Kasumi-1 (cell line): ENCODE data around the gene HEG1.

Experiments used
- DNase-seq, 2 experiments: peaks; one replicate each; lab custom pipeline; 2025; lab: John Stamatoyannopoulos, UW

HEG1 gene

DNA sequence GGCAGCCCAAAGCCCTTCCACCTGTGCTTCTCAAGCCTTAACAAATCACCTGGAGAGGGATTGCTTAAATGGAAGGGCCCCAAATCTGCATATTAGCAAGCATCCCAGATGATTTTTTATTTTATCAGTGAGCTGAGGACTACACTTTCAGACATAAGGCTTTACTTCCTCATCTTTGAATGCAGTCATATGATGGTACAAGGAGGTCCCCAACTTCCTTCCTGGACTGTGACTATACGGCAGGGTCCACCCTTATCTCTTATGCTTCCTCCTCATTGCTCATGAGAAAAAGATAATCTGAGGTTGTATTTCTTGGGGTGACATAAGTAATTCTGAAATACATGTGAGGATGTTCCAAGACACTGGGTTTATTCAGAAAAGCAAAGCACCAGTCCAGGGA, 13.7 kb upstream of the HEG1 start:
- peak; percentile 51 to 65 for DNase-seq

DNA sequence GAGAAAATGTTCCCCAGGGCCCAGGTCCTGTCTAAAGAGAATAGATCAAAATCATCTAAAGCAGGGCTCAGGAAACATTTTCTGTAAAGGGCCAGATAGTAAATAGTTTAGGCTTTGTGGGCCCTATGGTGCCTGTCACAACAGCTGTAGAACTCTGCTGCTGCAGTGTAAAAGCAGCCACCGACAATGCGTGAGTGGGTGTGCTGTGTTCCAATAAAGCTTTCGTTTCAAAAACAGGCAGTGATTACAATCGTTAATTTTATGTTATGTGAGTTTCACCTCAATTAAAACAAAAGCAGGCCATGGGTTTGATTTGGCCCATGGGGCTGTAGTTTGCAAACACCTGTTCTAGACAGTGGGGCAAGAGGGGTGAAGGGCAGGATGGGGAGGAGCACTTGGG, 12.5 kb upstream of the HEG1 start:
- DNase-seq, result no peak

DNA sequence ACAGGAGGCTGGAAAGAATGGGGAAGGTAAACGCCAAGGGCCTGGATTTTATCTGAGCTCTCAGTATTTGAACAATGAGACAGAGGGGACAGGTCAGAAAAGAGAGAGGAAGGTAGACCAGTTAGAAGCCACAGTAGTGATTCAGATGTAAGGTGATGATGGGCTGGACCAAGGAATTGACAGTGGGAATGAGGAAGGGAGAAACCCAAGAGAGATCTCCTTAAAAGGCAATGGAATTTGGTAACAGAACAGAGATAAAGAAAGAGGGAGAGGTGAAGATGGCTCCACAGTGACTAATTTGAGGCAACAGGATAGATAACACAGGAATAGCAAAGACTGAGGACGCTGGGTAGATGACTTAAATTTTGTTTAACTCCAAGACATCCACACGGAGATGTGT, 11.4 kb upstream of the HEG1 start:
- DNase-seq, result no peak

DNA sequence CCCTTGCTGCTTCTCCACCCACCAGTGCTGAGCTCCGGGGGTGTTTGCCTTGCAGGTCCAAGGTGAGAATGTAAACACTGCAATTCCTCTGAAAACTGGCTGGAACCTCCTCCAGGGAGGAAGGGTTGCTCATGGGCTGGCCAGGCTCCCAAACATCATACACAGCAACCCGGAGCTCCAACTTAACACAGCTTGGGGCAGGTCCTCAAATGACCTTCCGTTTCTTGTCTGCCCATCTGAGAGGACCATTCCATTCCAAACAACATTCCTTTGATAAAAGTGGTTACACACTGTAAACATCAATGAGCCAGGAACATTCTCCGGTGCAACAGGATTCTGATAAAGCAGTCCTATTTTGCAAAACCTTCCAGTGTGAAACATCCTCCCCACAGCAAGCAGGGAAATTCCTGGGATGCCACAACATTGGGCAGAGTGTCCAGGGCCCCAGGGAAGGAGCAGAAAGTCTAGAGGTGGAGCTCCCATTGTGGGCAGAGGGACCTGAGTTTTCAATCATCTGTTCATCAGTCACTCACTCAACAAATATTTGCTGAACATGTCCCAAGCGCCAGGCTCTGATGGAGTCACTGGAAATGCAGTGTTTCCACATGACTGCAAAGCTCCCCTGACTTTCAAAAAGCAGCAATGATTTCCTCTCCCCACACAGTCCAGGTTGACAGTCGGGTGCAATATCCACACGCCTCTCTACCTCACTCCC, 7.3 kb upstream of the HEG1 start:
- no peak for DNase-seq

DNA sequence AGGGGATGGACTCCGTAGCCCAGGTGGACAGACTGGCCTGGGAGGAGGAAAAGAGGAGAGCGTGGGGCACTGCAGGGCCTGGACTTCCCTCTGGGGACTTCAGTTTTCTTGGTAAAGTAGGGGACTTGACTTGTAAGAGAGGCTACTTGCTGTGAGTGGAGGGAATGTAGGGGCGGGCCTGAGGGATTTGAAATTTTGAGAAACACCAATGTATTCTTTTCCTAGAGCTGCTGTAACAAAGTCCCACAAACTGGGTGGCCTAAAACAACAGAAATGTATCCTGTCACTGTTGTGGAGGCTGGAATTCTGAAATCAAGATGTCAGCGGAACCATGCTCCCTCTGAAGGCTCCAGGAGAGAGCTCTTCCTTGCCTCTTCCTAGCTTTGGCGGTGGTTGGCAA, 5.8 kb upstream of the HEG1 start:
- no peak for DNase-seq

DNA sequence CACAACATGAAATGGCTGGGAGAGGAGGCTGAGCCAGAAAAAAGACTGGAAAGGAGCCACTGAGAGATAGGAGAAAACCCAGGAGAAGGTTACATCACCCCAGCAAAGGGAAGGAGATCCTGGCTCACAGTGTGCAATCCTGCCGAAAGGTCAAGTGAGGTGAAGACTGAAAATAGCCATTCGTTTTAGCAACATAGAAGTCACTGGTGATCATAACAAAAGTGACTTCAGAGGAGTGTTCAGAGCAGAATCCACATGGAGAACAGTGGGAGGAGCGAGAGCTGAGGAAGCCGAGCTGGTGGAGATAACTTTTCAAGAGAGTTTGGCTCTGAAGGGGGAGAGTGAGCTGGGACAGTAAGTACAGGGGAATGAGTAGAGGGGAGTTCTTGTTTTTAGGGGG, 5.4 kb upstream of the HEG1 start:
- no peak for DNase-seq

DNA sequence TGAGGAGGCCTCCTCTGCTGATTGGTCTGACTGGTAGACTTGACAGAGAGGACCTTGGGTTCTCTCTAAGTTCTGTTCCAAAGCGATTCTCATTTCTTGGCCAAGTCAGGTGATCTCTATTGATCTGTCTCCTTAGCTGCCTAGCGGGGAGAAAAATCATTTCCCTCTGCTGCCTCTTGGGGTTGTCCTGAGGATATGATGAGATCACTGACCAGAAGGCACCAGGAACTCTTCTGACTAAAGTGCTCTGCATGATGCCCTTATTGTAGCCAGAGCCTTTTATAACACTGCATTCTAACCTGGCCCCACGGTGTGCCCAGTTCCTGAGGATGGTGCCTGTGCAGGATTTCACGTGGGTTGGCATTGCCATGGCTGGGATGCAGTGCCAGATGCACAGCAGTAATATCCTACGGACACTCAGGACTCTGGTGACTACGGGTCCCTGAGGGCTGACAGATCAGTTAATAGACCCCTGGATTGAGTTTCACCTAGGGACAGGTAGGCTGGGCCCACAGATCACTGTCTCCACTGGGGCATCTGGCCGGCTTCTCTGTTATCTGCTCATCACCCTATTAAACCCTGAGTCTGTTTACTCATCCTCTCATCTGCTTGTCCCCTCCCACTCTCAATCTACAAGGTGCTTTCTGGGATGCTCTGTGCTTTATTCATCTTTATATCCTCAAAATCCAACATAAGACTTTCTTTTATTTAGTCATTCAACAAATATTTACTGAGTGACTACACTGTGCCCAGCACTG, 3.9 kb upstream of the HEG1 start:
- no peak for DNase-seq

DNA sequence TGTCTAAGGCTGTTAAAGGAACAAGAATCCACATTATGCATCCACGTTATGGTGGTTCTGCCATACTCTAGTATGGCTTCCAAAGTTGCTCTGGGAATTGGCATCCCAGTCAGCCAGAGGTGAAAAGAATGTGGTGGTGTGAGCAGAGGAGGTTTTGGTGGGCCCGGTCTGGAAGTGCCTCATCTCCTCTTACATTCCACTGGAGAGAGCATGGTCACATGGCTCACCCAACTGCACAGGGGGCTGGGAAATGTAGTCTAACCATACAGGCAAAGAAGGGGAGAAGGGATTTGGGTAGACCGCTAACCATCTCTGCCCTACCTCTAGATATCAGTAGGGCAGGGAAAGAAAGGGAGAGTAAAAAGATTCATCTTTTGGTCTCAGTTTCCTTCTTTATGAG, 3.2 kb upstream of the HEG1 start:
- DNase-seq, result no peak

DNA sequence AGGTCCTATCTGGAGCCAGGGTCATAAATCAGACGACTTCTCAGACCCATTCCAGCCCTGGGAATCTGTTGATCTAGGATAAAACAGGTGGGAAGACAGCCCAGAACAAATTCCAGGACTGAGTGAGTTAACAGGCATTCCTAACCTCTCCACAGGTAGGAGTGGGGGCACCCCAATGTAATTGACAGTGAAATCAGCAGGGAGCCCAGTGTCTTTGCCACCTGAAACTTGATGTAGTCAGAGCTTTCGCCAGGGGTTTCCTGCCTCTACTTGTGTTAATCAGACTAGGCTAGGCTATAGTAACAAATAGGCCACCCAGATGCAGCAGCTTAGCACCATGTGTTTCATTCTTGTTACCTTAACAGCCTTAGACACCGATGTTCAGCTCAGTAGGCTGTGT, 2.7 kb upstream of the HEG1 start:
- no peak for DNase-seq

DNA sequence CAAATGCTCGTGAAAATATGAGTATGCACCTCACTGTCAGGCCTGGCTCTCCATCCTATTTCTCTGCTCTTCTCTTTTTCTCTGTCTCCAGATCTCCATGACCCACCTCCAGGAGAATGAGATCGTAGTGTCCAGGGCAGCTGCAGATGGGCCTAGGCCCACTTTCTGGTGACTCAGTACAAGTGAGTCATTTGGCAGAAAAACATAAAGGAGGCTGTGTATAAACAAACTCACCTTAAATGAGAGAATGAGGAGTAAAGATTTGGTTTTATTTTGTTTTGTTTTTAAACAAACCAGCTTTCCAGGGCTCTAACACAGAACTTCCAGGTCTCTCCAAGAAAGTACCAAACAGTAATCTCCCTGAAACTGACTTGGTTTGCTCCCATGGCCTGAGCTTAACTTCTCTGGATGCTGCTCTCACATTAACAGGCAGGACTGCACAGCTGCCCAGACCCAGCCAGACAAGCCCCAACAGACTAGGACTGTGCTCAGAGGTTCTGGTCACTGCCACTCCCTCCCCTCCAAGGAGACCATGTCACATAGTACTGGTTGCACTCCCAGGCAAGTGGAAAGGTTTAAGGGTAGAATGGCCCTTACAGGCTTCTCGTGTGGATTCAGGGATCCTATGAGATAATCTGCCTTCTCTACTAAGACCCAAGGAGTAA, 1.5 kb upstream of the HEG1 start:
- DNase-seq, result no peak

DNA sequence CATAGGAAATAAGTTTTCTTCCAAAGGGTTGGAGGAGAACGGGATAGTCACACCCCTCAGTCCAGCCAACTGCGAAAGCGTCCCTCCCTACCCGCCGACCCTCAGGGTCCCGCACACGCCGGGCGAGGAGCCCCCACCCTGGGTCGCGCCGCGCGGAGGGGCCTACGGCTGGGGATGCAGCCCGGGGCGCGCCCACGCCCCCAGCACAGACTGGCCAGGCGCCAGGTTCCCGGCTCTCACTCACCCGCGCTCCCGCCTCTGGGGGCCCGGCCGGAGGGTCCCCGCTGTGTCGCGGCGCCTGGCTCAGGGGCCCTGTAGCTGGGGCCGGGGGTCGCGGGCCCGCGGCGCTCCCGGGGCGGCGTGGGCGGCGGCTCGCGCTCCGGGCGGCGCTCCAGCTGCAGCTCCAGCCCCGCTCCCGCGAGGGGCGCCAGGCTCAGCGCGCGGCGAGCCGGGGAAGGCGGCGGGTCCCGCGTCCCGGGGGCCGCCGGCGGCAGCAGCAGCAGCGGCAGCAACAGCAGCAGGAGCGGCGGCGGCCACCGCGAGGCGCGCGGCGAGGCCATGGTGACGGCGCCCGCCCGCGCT, 375 bp downstream of the HEG1 start:
- DNase-seq, result no peak

DNA sequence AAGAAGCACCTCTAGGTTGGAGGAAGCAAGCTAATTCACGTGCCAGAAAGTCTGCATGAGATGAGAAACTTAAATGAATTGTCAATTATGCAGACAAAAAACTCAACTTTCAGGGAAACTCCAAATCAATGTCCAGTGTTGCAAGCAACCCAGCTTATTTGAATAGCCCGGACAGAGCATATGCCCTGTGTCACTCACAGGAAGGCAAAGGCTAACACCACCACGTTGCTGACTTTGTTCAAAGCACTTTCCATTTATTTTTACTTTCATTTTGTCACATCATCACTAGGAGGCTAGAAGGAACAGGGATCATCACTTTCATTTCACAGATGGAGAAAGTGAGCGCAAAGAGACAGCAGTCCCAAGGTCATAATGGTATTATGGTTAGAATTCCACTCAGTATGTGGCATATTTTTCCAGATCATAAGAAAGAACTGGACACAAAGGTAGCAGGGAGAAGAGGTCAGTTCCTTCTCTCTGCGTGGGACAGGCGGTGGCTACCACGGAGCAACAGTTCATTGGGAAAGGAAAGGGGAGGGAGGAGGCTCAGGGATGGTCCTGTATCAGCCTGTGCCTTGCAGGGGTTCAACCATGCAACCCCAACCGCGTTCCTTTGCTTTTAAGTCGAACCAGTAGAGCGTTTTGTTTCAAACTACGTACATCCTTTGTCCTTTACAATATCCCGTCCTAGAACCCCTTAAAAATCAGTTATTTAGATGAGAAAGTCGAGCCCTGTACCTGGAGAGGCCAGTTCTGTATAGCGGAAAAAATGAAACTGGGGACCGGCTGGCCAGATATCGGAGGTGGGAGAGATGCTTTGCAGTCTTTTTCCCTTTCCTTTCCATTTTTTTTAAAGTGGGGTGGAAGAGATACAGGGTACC, 1.1 kb downstream of the HEG1 start:
- peak in 1 of 2 experiments; percentile 18 for DNase-seq

DNA sequence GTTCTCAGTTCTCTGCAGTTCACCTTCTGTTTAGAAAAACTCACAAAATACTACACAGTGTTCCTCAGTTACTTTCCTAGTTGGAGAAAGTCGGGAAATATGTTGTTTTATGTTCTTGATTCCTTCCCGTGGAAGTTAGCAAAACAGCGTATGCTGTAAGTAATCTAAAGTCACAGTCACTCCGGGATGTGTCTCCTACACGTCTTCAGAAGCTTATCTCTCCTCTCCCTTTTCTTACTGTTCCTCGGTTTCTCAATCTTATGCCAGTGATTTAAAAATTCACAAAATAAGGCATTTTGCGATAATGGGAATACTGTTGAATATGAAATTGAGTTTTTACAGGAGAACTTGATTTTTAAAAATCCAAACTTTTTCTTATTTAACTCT, 1.7 kb downstream of the HEG1 start:
- DNase-seq, result no peak

DNA sequence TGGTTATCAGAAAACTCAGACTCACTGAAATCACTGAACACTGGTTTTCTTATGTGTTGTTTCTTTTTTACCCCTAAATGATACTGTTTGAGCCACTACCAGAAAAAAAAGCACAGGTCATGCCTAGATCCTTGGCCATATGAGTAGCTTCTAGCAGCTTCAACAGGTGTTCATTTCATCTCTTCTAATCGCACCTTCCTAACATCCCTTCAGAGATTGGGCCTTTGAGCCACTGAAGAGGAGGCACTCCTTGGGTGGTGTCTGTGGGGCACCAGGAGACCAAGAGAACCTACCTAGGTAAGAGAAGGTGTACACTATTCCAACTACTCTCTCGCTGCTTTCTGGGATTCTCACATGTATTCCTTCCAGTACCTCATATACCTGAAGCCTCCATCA, 2.5 kb downstream of the HEG1 start:
- no peak for DNase-seq

DNA sequence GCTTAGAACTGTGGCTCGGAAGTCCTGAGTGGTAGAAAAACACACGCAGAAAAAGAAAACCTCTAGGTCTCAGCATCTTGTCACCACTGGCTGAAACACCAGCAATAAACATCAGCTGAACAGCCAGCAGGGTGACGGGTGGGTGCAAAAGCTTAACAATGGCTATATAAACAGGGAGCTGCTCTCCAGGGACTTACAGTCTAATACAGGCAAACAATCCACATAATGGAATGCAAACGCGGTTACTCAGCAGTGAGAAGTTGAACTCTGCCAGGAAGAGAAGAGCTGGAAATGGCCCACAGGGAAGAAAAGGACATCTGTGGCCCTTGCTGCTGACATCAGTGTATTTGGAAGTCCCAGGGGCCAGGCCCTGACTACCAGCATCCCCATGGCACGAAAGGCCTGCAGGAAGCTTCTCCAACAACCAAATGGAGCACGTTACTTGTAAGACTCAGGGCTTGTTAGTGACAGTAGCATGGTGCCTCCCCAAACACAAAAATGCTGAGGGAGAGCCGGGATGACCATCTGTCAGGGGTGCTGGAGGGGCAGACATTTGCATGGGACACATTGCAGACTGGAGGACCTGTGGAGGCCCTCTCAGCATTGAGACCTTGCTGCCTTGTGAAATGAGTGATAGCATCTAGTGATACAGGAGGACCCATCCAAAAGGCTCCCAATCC, 3.0 kb downstream of the HEG1 start:
- DNase-seq, result no peak

DNA sequence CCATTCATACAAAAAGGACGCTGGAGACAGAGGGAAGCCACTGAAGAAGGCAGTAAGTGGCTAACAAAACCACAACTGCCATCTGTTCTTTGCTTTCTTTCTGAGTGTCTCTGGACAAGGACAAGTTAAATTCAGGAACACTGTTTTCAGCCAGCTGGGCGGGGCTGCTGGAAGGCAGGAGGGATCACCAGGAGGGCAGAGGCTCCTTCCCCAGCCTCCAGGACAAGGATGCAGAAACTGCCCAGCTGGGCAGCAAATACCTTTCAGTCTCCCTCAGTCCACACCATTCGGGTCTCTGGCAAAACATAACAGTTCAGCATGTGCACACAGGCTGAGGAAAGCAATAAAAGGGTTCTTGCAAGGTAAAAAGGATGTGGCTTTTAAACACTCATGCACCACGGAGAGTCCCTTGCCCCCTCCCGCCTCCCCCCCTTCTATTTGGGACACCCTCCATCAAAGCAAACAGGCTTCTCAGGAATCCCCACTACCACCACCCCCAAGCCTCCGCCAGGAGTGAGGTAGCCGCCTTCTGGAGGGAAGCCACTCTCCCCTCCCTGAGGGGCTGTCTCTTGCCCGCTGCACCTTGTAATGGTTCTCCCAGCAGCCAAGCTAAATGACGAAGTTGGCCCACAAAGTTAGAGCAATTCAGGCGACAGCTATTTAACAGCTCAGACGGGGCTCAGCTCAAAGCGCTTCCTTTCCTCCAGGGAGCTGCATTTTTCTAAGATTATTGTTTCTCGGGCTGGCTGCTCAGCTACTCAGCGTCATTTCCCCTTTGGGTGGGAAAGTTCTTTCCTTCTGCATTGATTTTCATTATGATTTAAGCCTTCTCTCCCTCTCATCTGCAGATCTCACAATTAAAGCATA, 3.8 kb downstream of the HEG1 start:
- DNase-seq, result peak; percentile 4 to 48

DNA sequence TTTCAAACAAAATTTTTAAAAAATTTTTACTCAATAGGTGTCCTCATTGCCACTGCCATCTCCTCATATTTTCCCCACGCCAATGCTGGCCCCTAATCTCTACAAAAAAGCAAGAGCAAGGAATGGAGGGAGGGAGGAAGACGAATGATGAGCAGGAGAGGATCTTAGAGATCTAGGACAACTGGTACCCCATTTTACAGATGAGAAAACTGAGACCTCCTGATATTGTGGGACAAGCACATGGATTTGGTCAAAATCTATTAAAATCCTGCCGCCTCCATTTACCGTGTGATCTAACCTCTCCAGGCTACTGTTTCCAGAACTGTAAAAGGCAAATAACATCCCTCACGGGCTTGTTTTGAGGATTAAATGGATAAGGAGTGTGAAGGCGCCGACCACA, 4.6 kb downstream of the HEG1 start:
- DNase-seq, result no peak

DNA sequence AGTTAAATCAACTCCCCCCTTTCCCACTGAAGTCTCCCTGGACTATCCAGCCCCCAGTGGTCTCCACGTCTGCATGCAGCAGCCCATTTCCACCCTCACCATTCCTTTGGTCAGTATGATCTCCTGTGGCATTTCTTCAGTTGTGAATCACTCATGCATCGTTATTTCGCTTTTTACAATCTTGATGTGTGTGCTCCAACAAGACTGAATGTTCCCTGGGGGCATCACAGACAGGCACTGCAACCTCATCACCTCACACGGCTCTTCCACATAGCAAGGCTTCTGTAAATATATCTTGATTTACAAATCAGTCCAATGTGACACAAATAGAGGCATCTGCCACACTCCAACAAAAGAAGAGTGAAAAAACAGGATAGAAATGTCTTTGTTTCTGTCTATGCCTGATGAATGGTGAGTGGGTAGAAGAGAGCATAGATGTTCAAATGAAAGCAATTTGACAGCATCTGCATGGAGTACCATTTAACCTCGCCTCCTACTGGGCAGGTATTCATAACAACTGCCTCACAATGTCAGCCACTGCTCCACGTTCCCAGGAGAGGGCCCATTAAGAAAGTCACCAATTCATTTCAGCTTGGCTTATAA, 5.2 kb downstream of the HEG1 start:
- DNase-seq, result no peak

DNA sequence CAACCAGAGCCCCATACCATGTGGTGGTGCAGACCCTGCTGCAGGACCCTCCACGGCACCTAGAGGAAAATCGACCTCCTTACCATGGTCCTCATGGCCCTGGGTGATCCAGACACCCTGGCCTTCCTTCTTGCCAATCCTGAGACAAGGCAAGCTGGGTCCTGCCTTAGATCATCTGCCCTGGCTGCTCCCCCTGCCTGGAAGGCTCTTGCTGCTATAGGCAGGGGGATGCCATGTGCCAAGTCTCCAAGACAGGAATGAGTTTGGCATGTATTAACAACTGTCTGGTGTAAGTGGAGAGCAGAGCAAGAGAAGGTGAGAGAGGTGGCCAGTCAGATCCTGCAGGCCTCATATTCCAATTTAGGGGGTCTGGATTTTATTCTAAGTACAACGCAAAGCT, 7.5 kb downstream of the HEG1 start:
- DNase-seq, result no peak

DNA sequence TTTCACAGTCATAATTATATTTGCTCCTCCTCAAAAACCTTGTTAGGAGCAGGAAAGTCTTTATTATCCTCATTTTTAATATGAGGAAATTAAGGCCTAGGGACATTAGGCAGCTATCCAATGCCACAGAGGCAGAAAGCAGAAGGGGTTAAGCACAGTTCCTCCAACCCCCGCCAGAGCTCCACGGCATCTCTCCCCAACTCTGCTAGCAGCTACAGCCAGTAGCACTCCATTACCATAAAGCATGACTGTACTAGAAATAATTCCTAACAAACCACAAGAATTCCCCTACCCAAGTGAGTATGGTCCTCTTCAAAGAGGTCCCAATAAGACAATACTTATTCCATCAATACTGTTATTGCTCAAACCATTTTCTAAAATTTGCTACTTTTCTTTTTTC, 9.8 kb downstream of the HEG1 start:
- DNase-seq, result peak in 1 of 2 experiments; percentile 7
